MV-4-11 (cell line): Measurements from ENCODE around the gene TAAR5.
"Not testable (repeated sequence)": the region's sequence is repeated elsewhere in the genome, so short reads cannot be mapped to it uniquely, and the experiment has no call there.

ENCODE experiments used
- DNase-seq: peaks from one replicate; lab custom pipeline; 2025; lab: John Stamatoyannopoulos, UW

The TAAR5 gene

DNA sequence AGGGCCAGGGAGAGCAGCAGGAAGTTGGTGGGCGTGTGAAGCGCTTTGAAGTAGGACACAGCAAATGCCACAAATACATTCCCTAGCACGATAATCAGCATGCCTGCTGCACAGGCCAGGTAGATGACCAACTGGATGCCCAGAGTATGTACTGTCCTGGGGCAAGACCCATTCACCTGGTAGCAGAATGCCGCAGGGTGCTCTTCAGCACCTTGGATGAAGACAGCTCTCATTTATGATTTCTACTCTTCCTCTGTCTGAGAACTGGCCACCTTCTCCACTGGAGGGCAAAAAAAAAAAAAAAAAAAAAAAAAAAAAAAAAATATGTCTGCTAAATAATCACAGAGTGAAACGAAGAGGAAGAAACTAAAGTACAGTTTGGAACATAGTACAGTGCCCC is at the start of gene TAAR5:
Gene TAAR5, minus strand, starts transcription at position 288 of the 400 bp plus-strand sequence. Its CDS starts 55 bp downstream, at position 233.
- DNase-seq: no peak

DNA sequence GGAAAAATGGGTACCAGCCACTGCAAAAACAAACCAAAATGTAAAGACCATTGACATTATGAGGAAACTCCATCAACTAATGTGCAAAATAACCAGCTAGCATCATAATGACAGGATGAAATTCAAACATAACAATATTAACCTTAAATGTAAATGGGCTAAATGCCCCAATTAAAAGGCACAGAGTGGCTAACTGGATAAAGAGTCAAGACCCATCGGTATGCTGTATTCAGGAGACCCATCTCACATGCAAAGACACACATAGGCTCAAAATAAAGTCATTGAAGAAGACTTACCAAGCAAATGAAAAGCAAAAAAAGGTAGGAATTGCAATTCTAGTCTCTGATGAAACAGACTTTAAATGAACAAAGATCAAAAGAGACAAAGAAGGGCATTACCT is 47.6 kb upstream of the TAAR5 start:
- not testable (repeated sequence) for DNase-seq

DNA sequence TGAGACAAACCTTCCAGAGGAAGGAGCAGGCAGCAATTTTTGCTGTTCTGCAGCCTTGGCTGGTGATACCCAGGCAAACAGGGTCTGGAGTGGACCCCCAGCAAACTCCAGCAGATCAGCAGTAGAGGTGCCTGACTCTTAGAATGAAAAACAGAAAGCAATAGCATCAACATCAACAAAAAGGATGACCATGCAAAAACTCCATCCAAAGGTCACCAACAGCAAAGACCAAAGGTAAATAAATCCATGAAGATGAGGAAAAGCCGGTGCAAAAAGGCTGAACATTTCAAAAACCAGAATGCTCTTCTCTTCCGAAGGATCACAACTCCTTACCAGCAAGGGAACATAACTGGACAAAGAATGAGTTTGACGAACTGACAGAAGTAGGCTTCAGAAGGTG is 46.4 kb upstream of the TAAR5 start:
- not testable (repeated sequence) for DNase-seq

DNA sequence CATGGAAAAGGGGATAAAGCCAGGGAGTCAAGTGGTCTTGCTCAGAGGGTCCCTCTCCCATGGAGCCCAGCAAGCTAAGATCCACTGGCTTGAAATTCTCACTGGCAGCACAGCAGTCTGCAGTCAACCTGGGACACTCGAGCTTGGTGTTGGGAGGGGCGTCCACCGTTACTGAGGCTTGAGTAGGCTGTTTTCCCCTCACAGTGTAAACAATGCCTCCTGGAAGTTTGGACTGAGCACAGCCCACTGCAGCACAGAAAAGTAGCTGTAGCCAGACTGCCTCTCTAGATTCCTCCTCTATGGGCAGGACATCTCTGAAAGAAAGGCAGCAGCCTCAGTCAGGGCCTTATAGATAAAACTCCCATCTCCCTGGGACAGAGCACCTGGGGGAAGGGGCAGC is 45.7 kb upstream of the TAAR5 start:
- DNase-seq: not testable (repeated sequence)

DNA sequence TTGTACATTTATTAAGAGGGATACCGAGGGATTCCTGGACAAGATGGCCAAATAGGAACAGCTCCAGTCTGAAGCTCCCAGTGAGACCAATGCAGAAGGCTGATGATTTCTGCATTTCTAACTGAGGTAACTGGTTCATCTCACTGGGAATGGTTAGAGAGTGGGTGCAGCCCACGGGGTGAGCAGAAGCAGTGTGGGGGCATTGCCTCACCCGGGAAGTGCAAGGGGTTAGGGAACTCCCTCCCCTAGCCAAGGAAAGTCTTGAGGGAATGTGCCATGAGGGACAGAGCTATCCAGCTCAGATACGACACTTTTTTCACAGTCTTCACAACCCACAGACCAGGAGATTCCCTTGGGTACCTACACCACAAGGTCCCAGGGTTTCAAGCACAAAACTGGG is 45.3 kb upstream of the TAAR5 start:
- no peak for DNase-seq

- no peak for DNase-seq
Measured at GRCh38 chr6:132633362-132633761, 43.8 kb upstream of the TAAR5 start.

- DNase-seq: no peak
Measured at GRCh38 chr6:132624175-132624574, 34.6 kb upstream of the TAAR5 start, which contains the start of gene TAAR2. TAAR2 (minus strand) TSS chr6:132624275; CDS start chr6:132624275, 0 bp downstream.

- DNase-seq: no peak
Measured at GRCh38 chr6:132623106-132623845, 33.7 kb upstream of the TAAR5 start.

DNA sequence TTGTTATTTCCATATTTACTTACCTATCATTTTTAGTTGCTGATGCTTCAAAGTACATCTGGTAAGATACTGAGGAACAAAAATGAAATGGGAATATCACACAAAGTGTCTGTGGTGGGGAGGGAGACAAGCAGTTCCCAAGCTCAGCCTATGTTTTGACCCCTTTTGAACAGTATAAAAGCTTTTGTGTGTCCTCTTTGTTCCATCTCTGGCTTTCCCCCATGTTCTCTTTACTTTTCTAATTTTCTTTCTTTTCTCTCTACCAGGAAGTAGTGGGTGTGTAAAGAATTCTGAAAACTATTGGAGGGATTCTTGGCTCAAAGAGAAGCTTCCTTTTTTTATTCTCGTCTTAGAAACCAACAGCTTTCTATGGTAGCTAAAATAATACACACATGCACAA is 27.1 kb upstream of the TAAR5 start:
- DNase-seq: no peak

DNA sequence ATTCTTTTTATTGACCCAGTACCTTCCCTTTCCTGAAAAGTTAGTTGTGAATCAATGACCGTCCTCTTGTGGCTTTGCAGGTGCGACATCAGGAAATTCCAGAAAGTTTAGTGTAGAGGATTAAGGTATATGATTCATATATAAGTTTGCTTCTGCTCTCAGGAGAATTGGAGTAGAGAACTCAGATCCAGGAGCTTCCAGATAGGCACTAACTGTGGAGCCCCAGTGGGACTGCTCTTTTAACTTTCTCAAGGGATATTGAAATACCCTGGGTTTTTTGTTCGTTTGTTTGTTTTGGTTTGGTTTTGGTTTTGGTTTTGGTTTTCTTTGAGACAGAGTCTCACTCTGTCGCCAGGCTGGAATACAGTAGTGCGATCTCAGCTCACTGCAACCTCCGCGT is 25.0 kb upstream of the TAAR5 start:
- DNase-seq: no peak

- DNase-seq: no peak
Measured at GRCh38 chr6:132612449-132613108, 23.0 kb upstream of the TAAR5 start.

DNA sequence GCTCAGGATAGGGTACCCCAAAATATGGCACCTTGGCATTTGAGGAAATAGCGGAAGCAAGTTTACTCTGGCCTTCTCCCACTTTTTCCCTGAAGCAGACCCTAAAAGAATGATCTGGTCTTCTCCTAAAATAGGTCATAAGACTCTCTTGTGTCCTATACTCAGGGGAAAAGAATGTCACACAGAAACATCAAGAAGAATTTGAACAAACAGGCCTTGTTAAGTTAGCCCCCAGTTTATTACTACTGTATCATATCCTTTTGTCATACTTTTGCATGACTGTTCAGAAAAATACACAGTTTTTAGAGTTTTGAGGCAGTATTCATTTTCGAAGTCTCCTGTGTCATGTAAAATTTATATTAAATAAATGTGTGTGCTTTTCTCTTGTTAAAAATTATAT is 22.1 kb upstream of the TAAR5 start:
- DNase-seq: no peak

DNA sequence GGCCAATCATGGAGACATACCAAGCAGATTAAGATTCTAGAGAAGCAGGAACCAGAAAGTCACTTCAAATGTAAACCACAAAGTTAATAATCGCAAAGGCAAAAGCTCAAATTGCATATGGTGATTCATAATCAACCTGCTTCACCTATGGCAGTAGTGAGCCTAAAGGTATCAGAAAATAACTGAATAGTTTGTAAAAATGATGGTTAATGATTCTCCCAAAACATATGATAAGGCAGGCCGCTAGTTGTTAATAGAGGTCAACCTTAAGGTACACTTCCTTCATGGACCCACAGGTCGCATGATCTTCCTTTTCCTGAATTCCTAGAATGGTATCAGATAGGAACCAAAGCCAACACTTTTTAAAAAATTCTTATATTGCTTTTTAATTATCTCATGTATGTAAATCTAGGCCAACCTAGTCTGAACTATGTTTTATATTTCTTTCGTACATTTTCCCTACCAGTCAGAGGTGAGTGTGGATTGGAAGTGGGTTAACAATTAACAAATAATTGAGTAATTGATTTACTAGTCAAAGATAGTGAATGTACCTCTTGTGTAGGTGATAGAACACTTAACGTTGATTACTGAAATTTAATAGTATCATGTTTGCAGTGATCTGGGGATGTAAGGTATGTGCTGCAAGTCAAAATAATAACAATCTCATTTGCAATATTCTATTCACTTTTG is 18.1 kb upstream of the TAAR5 start:
- DNase-seq: no peak

DNA sequence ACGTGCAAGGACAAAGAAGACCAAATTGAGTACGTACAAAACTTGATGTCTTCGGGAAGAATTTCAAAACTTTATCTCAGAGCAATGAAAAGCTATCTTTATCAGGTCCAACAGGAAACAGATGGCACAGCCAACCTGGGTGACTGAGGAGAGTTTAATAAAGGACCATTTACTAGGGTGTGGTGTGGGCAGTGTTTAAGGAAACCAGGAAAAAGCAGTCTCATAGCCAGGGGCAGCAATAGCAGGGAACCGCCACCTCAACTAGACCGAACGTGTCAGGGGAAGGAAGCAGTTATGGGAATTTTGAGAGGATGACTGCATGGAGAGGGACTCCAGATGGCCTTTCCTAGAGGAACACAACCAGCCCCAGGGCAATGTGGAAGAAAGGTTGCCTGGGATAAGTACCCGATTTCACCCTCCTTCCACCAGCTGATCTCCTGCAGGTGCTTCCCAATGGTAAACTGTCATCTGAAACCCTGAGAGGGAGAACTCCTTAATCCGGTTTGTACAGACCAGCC is 15.2 kb upstream of the TAAR5 start:
- DNase-seq: no peak

GRCh38 chr6:132600900-132601299 is 11.4 kb upstream of the TAAR5 start:
- DNase-seq: not testable (repeated sequence)

DNA sequence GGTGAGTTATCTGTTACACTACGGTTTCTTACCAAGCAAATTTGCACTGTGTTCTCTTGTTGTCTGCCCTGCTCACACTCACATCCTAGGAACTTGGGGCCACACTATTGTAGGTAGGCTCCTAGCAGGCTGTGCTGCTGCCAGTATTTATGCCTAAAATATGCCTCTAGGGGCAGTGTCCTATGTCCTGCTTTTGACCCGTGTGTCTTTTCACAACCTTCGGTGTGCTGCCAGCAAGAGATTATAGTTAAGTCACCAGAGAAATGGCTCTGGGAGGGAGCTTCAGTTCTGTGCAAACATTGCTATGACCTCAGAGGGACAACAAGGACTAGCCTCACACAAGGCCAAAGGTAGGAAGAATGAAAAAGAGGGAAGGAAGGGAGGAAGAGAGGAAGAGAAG is 8.9 kb upstream of the TAAR5 start:
- DNase-seq: peak; percentile 30

- no peak for DNase-seq
Measured at GRCh38 chr6:132596201-132596600, 6.7 kb upstream of the TAAR5 start.

- DNase-seq: peak; percentile 95
Measured at GRCh38 chr6:132592855-132593254, 3.3 kb upstream of the TAAR5 start.

- DNase-seq: no peak
Measured at GRCh38 chr6:132590362-132590761, 821 bp upstream of the TAAR5 start.

GRCh38 chr6:132587424-132587823 is 2.1 kb downstream of the TAAR5 start:
- DNase-seq: peak; percentile 89

DNA sequence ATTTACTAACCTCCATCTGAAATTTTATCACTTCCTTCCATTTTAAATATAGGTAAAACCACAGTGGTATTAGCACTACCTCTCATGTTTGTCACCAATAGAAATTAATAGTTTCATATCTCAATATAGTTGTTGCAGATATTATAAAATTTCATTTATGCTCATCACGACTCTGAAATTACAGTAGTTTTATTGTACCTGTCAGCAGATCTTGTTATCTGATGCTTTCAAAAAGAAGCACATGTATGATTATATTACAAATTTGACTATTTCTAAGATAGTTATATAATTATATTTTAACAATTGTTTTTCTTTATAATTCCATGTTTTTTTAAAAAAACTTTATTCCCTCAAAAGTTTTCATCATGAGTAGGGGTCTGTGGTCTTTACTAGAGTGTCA is 4.8 kb downstream of the TAAR5 start:
- DNase-seq: no peak

DNA sequence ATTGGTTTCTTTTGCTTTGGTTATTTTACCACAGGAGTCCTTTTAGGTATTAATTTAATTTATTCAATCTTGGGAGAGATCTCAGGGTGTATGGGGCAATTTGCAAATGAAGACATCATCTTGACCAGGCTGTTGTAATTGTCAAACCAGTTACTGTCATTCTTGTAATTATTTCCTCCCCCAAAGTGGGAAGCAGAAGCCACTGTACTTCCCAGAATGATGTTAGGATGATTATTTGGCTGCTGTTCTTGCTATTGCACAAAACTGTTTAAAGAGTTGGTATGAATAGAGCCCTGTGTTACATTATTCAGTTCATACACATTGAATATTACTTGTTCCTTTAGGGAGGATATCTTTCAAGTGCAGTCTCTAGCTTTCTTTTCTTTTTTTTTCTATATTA is 17.8 kb downstream of the TAAR5 start:
- DNase-seq: peak; percentile 11
